Gastrocnemius medialis (tissue), 4 donors: ENCODE results near the gene DCHS1.

Experiments
- CTCF ChIP-seq, 5 experiments: fragments of 450-650 bp in 3 of 5; fragments of 200-600 bp in 2 of 5; sonication (generic) in 2 of 5; IDR thresholded peaks in 4 of 5; conservative IDR thresholded peaks in 1 of 5; 1 replicate in 4 of 5; 2 replicates in 1 of 5; pipeline ENCODE4 v1.5.1; 2016 to 2019; ENCODE audit warnings: antibody characterized with exemption in 5 of 5, mild to moderate bottlenecking in 3 of 5, moderate library complexity in 3 of 5
- POLR2A ChIP-seq, 2 donors: fragments of 450-650 bp; IDR thresholded peaks; one replicate each; pipeline ENCODE4 v1.6.1; 2017; ENCODE audit warnings: antibody characterized with exemption in 2 of 2, mild to moderate bottlenecking in 2 of 2, moderate library complexity in 2 of 2

GRCh38 chr11:6574816-6575715 is 80.5 kb downstream of the DCHS1 start:
- TF ChIP-seq CTCF (IDR thresholded peaks at IDR 0.05 in 4 of 5, conservative IDR thresholded peaks at IDR 0.05 in 1 of 5) (no peak), POLR2A (IDR thresholded peaks at IDR 0.05) (no peak)
